GM18502 (cell line): ENCODE results near the gene HSPG2.
"Not testable (repeated sequence)": the region's sequence is repeated elsewhere in the genome, so short reads cannot be mapped to it uniquely, and the experiment has no call there.

Source experiments
- ATAC-seq: cut with Tn5 transposase; IDR thresholded peaks from one replicate; pipeline ENCODE4 v1.9.1; 2021; ENCODE audit warnings: mild to moderate bottlenecking; ENCODE audit not compliant: unreplicated experiment, poor library complexity

HSPG2 gene

DNA sequence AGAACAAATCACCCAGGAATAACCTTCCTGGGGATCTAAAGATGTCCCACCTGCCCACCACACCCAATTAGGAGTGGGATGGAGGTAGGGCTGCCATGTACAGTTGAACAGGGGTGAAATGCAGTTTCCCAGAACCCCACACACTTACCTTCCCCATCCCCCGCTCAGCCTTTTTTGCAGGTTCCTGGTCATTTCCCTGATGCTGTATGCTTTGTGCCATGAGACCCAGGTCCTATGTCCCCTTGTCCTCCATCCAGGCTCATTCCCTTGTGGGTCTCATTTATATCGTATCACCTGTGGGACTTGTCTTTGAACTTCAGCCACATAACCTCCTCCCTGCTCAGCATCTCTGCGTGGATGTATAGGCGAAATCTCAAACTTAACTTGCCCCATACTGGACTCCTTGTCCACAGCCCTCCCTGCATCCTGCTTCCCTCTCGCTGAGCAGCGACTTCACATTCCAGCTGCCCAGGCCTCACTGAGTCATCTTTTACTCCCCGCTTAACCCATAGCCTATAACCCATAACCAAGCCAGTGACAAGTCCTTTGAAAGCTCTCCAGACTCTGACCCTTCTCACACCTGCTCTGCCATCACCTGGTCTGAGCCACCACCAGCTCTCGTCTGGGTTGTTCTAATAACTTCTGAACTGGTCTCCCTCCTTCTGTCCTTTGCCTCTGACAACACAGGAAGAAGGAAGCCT lies 120.4 kb downstream of the HSPG2 start:
- ATAC-seq: no peak

- no peak for ATAC-seq
Observed at GRCh38 chr1:21815724-21816321, 121.3 kb downstream of the HSPG2 start.

DNA sequence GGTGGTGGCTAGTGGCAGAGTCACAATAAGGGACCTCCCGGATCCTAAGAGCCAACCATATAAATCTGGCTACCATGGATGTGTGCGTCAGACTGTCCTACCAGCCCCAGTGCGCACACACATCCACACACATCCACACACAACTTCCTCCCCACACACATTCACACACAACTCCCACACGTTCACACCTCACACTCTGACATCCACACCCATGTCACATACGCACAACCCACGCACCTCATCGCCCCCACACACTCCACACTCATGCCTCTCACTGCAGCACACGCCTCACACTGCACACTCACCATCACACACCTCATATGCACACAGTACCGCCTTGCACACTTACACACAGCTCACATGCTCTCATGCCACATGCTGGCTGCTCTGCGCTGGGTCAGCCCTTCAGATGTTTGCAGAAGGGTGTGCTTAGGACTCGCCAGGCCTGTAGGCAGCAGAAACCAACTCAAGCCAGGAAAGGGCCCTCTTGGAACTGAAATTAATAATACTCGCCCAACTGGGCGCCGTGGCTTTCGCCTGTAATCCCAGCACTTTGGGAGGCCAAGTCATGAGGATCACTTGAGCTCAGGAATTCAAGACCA lies 122.0 kb downstream of the HSPG2 start:
- no peak for ATAC-seq

DNA sequence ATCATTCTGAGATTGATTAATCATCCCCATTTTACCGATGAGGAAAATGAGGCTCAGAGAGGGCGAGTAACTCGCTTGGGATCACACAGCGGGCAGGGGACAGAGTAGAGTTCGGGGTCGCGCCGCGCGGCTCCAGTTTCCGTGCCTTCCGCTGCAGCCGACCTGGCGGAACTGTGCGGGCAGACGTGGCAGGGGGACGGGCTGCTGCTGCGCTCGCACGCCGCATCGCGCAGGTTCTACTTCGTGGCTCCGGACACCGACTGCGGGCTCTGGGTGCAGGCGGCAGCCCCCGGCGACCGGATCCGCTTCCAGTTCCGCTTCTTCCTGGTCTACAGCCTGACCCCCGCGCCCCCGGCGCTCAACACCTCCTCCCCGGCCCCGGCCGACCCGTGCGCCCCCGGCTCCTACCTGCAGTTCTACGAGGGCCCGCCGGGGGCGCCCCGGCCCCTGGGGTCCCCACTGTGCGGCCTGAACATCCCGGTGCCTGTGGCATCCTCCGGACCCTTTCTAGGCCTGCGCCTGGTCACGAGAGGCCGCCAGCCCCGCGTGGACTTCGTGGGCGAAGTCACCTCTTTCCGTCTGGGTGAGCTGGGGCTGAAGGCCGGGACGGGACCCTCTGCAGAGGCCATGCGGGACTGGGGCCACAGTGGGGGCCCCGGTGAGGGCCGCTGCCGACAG lies 122.7 kb downstream of the HSPG2 start:
- no peak for ATAC-seq

DNA sequence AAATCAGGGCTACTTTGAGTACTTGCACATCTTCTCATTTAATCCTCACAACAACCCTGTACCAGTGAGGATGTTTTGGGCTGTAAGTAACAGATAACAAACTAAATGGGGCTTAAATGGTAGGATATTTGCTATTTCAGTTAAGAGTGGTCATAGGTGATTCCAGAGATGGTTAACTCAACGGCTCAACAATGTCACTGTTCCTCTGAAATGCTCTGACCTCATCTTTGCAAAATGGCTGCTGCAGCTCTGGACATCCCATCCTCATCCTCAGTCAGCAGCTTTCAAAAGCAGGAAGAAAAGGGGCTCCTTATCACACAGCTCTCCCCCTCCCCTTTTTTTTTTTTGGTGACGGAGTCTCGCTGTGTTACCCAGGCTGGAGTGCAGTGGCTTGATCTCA lies 123.6 kb downstream of the HSPG2 start:
- no peak for ATAC-seq

GRCh38 chr1:21811875-21812305 lies 125.2 kb downstream of the HSPG2 start, which contains the start of gene LDLRAD2:
TSS of gene LDLRAD2 (plus strand) at chr1:21812265. CDS start at chr1:21812452, 187 bp downstream.
- no peak for ATAC-seq

DNA sequence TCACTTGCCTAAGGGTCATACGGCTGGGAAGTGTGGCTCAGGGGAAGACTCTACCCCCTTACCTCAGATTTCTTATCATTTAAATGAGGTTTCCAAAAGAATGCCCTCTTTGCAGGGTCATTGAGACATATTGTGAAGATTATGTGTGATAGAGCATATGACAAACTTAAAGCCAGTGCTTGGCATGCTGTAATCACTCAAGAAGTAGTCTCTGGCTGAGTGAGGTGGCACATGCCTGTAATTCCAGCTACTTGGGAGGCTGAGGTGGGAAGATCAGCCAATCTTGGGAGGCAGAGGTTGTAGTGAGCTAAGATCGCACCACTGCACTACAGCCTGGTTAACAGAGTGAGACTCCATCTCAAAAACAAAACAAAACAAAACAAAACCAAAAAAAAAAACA lies 132.6 kb downstream of the HSPG2 start:
- no peak for ATAC-seq

- no peak for ATAC-seq
Observed at GRCh38 chr1:21801100-21801499, 136.0 kb downstream of the HSPG2 start.

GRCh38 chr1:21799730-21800129 lies 137.4 kb downstream of the HSPG2 start:
- no peak for ATAC-seq

GRCh38 chr1:21795075-21795474 lies 142.0 kb downstream of the HSPG2 start:
- no peak for ATAC-seq

GRCh38 chr1:21794656-21795055 lies 142.5 kb downstream of the HSPG2 start:
- no peak for ATAC-seq

- no peak for ATAC-seq
Observed at GRCh38 chr1:21793104-21793503, 144.0 kb downstream of the HSPG2 start.

- no peak for ATAC-seq
Observed at GRCh38 chr1:21786640-21787039, 150.5 kb downstream of the HSPG2 start.

DNA sequence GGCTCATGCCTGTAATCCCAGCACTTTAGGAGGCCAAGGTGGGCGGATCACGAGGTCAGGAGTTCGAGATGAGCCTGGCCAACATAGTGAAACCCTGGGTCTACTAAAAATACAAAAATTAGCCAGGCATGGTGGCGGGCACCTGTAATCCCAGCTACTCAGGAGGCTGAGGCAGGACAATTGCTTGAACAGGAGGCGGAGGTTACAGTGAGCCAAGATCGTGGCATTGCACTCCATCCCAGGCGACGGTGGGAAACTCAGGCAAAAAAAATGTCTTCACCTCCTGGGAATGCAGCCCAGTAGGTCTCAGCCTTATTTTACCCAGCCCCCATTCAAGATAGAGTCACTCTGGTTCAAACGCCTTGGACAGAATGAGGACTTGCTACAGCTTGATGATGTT lies 151.3 kb downstream of the HSPG2 start:
- not testable (repeated sequence) for ATAC-seq

DNA sequence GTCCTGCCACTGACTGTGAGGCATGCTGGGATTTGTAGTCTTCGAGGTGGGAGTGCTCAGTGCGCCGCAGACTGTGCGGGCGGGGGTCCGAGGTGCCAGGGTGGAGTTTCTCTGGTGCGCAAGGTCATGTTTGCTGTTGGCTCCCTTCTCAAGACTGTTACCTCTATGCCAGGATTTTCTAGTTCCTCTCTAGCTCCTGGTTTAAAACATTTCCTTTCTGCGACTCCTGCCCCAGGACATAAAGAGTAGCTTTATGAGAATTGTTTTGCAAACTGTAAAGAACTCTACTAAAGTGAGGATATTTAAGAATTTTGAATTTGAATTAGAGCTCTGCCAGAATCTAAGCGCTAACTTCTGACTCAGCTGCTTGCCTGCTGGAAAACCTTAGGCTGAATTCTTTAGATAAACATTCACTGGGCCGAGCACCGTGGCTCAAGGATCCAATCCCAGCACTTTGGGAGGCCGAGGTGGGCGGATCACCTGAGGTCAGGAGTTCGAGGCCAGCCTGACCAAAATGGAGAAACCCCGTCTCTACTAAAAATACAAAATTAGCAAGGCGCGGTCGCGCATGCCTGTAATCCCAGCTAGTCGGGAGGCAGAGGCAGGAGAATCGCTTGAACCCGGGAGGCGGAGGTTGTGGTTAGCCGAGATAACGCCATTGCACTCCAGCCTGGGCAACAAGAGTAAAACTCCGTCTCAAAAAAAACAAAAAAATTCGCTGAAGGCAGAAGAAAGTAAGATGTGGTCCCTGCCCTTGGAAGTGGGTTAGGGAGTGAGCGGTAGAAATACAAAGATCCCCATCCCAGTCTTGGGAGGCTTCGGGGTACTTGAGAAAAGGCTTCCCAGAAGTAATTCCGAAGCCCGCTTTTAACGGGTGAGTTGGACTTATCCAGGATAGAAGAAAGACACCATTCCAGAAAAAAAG lies 153.2 kb downstream of the HSPG2 start:
- ATAC-seq: peak; percentile 62

GRCh38 chr1:21782868-21783678 lies 154.0 kb downstream of the HSPG2 start, which contains the start of gene USP48:
TSS of gene USP48 (minus strand) at chr1:21783149. CDS start at chr1:21782957, 192 bp downstream.
- peak; percentile 62 for ATAC-seq

- peak; percentile 19 for ATAC-seq
Observed at GRCh38 chr1:21782349-21782867, 154.7 kb downstream of the HSPG2 start.

DNA sequence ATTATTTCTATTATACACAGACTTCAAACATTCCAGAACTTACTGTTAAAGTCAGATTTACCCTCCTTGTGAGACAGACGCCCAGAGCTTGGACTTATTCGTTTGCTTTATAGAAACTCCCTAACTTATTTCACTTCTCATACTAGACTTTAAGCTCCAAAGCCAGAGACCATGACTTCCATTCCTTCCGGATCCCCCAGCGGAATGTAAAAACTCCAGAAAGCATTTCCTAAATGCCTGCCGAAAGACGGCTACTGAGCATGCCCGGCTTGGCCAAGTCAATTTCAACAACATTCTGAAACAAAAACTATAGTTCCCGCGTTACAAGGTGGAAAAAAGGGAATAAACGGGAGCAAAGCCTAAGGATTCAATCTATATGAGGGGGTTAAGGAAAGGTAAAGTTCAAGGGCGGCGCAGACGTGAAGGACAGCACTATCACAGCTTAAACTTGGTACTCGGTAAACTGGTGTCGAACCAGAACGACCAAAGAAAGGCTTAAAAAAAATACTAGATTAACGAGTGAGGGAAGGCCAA lies 155.2 kb downstream of the HSPG2 start:
- ATAC-seq: peak; percentile 26
